ENCODE measurements around the gene MBNL2.
A peak's percentile ranks its signal among the peaks of the same experiment; 100 is the strongest.

The MBNL2 gene

GRCh38 chr13:97235549-97236231, 13.6 kb downstream of the MBNL2 start:
- DNase-seq = no peak

- DNase-seq = no peak
Measured at GRCh38 chr13:97237388-97237787, 15.3 kb downstream of the MBNL2 start.

- no peak for DNase-seq
Measured at GRCh38 chr13:97238432-97238831, 16.3 kb downstream of the MBNL2 start.

DNA sequence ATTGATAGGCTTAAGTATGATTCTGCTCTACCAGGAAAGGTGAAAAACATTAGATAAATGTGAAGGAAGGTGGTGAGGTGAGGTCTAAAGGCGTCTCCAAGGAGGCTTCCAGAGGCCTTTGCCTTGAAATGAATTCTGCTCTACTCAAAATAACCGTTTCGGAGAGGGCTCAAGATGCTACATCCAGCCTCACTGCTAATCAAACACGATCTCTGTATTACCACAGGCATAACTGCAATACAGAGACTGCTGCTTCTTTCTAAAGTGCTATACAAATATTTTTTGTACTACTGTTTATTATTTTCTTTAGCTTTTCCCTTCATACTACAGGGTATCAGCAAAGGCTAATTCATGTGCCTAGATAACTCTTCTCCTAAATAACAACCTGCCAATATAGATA, 16.8 kb downstream of the MBNL2 start:
- DNase-seq = no peak

DNA sequence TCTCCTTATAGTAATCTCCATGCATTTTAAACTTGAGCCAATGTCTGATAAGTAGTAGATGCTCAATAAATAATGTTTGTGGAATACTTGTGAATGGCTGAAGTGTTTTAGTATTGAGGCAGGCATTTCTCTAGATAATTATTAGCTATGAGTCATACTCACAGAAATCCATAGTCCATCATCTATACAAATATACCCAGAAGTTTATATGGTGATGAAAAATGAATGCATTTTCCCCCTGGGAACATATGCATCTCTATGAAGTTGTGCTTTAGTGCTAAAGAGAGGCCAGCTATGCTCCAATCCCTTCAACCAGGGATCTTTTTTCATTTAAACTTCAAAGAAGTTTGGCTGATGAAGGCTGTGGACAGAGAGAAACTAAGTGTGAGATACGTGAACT, 17.2 kb downstream of the MBNL2 start:
- DNase-seq = no peak

DNA sequence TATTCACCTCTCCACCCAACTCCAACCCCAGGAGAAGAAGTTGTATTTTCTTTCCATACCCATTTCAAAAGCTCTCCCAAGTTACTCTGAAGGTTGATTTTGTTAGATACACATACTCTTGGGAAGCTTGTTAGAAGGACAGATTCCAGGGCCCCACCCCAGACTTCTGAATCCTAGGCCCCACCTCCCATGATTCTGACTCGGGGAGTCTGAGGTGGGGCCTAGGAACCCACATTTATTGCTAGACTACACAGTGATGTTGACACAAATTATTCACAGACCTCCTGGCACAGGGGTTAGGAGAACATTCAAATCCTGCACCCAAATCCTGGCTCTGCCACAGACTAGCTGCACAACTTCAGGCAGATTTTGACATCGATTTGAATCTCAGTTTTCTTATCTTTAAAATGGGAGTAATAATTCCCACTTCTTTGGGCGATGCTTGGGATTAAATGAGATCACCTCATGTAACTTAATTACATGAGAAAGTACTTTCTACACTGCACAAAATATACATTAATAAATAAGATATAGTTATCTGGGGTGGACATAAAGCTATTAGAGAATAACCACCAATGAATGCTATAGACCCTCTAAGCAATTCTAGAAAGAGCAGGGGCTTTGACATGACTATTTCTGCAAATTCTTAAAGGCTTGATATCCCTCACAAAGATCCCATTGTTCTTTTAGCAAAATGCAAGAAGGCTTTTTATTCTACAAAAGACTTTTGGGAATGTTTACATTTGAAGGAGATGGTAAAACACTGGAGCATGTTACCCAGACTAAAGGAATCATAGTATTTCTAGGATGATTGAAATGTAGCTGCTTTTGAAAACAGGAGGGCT, 18.0 kb downstream of the MBNL2 start:
- no peak for DNase-seq

- no peak for DNase-seq
Measured at GRCh38 chr13:97240788-97241734, 18.9 kb downstream of the MBNL2 start.

DNA sequence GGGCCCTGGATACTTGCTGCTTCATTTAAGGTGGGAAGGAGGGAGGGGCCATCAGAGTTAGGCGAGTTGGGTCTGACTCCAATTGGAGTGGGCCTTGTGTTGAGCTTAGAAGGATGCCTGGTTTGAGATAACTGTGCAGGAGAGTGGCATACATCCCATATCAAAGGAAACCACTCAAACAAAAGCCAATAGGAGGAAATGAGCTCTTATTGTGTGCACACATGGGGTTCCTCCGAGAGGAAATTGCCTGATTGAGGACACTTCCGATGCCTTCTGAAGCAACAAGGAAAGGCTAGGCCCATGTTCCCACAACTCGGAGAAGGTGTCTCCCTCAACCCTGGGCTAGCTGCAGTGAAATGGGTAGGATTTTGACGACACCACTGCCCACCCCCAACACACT, 19.6 kb downstream of the MBNL2 start:
- no peak for DNase-seq

DNA sequence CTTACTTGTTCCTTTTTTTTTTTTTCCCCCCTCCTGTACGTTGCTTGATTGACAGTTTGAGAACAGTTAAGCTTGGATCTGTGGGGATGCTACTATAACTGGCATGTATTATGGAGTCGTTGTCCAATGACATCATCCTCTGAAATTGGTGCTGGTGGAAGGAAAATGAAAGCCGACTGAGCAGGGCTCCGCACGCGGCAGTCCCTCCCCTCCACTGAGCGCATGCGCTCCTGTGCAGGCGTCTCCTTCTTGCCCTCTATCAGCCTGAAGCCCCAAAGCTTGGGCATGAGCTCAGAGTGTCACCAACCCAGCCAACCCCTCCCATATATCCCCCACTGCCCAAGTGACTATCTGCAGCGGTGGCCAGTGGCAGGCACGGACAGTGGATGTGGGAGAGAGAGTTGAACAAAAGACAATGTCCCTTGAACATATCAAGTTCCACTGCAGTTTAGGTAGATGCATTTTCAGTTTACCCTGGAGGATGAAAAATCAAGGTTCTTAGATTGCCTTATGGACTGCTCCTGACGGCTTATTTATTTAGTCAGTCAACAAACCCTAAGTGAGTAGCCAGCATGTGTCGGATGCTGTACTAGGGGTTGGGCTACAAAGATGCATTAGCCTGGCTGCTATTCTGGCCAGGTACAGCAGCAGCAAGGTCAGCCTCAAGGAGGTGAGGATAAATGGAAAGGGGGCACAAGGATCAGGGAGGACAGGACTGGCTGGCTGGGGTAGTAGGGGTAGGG, 20.8 kb downstream of the MBNL2 start:
- DNase-seq = no peak

GRCh38 chr13:97243915-97244781, 22.0 kb downstream of the MBNL2 start:
- DNase-seq = no peak

DNA sequence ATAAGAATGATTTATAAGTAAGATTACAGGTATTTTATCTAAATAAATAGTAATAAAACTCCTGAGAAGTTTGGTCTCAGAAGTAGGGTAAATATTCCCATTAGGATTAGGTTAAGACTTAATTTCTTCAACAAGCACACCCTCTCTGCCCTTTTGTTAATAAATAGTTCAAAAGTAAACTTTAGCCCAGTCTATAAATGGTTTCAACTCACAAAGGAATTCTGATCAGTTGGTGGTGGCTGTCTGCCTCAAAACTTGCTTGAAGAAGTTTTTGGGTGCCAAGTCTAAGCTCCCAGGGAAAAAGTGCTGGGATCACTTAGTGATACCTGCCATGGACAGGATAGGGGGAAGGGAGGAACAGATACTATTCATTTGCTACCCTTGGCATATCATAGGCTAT, 22.9 kb downstream of the MBNL2 start:
- DNase-seq = no peak

DNA sequence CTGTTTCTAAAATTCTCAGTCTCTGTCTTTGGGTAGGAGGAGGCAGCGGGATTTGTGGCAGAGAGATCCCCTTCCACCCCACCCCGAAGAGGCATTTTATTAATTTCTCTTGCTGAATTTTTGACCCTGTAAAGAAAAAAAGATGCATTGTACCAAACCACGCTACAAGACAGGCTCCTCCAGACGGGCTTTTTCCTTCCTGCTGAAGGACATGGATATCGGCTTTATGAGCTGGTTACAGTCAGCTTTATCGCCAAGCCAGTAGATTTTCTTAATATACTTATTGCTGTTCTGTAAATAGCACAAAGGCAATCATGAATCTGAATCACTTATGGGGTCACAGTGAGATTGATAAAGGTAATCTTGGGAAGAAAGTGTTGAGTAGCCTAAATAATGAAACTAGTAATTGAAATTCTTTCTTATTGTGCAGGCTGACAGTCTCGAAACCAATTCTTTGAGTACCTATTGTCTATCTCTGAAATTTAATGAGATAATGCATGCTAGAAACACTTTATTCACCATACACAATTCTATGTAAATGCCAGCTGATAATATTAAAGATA, 24.5 kb downstream of the MBNL2 start:
- no peak for DNase-seq

- no peak for DNase-seq
Measured at GRCh38 chr13:97248243-97248642, 26.1 kb downstream of the MBNL2 start.

DNA sequence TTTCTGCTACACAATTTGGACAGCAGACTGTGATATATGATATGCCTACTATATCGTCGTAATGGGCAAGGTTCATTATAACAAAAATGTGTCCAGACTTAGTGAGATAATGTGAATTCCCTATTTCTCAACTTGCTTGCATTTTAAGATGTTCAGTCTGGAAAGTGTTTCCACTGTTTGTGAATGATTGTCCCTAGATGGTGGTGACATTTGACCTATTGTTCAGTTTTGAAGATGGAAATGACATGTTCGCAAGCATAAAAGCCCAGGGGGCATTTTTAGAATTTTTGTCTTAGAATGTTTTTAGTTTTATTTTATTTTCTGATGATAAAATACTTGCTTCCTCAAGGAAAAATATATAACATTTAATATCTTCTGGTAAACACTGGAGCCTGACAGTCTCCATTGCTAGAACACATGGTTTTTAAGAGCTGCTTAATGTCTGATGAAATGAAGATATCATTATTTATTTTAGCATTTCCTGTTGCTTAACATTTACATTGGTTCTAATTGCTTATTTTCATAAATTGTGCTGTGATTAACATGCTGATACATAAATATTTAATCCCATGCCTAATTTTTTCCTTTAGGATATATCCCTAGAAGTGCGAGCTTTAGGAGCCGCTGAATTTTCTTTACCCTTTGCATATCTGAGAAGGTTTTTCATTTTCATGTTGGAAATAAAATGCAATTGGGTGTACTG, 27.1 kb downstream of the MBNL2 start:
- DNase-seq = no peak

DNA sequence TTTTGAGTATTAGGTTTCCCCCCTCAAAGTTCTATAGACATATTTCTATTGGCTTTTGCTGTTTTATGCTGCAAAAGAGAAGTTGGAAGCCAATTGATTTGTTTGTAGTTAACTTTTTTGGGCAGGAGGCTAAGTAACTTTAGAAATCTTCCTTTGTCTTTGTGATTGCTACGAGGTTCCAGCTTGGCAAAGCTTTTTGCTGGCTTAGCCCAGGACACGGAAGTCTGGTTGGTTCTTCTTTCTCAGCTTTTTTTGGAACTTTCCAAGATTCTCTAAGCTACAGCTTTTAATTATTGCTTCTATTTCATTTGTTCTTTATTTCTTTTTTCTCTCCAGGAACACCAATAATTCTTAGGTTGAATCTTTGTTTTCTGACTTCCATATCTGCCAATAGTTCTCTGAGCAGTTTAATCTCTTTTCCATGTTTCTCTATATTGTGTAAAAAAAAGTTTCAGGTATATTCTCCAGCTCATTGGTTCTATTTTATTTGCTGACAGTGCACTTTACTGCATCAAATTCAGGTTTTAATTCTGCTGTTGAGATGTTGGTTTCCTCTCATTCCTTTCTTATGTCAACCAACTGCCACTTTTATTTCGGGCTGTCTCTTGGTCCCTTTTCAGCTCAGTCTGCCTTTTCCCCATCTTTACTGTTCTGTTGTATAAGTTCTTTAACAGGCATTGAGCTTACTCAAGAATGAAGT, 27.8 kb downstream of the MBNL2 start:
- DNase-seq = no peak

- DNase-seq = no peak
Measured at GRCh38 chr13:97250560-97250959, 28.4 kb downstream of the MBNL2 start.

- no peak for DNase-seq
Measured at GRCh38 chr13:97252735-97253134, 30.6 kb downstream of the MBNL2 start.

DNA sequence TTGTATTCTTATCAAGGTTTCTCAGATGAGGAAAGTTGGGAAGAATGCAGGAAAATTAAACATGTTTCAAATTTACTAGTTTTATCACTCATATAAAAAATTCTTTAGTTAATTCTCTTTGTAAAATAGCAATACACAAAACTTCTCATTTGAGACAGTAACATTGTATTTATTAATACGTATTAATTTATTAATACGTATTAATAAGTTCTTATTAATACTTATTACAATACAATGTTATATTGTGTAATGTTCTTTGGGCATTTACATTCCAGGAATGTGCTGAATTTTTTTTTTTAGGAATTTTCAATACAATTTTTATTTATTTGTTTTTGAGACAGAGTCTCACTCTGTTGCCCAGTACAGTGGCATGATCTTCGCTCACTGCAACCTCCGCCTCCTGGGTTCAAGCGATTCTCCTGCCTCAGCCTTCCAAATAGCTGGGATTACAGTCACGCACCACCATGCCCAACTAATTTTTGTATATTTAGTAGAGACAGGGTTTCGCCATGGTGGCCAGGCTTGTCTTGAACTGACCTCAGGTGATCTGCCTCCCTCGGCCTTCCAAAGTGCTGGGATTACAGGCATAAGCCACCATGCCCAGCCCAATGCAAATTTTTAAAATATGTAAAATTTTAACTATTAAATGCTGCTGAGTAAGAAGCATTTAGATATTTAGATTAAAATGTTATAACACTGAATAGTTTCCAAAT, 31.6 kb downstream of the MBNL2 start:
- peak; percentile 28 for DNase-seq

DNA sequence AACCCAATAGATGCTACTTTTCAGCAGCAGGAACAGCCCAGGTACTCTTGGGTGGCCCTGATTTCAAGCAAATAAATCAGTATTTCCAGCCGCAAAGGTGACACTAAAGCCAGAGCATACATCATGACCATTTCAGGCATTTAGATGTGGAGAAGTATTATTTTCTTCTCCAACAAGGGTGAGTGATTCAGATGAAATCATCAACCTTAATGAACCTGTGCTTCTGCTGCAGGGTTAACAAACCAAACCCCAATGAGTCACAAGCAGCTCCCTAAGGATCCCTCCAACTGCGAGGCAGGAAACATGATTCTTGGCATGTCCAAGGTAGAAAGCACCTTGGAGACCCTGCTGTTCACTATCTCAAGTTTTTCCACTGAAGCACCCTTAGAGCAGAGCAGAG, 32.7 kb downstream of the MBNL2 start:
- DNase-seq = peak; percentile 37
